Measurements from ENCODE around the gene EXOSC10. TPM values are rescaled to one million over a fixed set of nuclear protein-coding genes. Genes with fewer than 3 reads are reported as not detected.

The EXOSC10 gene
- polyA plus RNA-seq, 1 experiment, result 72.1 TPM

GRCh38 chr1:11143907-11144306 is 44.2 kb upstream of the EXOSC10 start:
- H3K36me3 ChIP-seq (ENCODE audit: control insufficient read depth, insufficient read depth, low read length), result peaks cover 7% of the 10 kb centered on the region
- no peaks in the 10 kb centered on the region for H3K27me3 ChIP-seq (ENCODE audit: control insufficient read depth, insufficient read depth, low read length)
- CTCF ChIA-PET, result interaction anchor here (0.7 kb wide), 1 partner anchor 22 kb away, joined by 3 read pairs; no protein-coding TSS in a partner anchor
- DNase-seq (ENCODE audit: low read depth), result no peak
- TF ChIP-seq CTCF (IDR thresholded peaks at IDR 0.05; ENCODE audit: insufficient read depth, low read depth, low read length), result no peak
- POLR2A ChIA-PET, result no interaction called here
- H3K4me3 ChIP-seq (ENCODE audit: low read depth, low read length), result no peak overlapping the region

- POLR2A ChIA-PET, result no interaction called here
- CTCF ChIA-PET, result no interaction called here
Measured at GRCh38 chr1:11143401-11143800, 43.7 kb upstream of the EXOSC10 start.

GRCh38 chr1:11142618-11143391 is 43.1 kb upstream of the EXOSC10 start:
- ChIA-PET CTCF (no interaction called here), POLR2A (no interaction called here)
- DNase-seq (ENCODE audit: low read depth), result no peak
- Histone ChIP-seq H3K4me3 (ENCODE audit: low read depth, low read length) (no peak overlapping the region), H3K27me3 (ENCODE audit: control insufficient read depth, insufficient read depth, low read length) (no peaks in the 10 kb centered on the region), H3K36me3 (ENCODE audit: control insufficient read depth, insufficient read depth, low read length) (peaks cover 8% of the 10 kb centered on the region)
- TF ChIP-seq CTCF (IDR thresholded peaks at IDR 0.05; ENCODE audit: insufficient read depth, low read depth, low read length), result no peak

More at GRCh38 chr1:11143401-11143800, 43.7 kb upstream of the EXOSC10 start:
- no peak for DNase-seq (ENCODE audit: low read depth)
- Histone ChIP-seq H3K4me3 (ENCODE audit: low read depth, low read length) (no peak overlapping the region), H3K36me3 (ENCODE audit: control insufficient read depth, insufficient read depth, low read length) (peaks cover 7% of the 10 kb centered on the region), H3K27me3 (ENCODE audit: control insufficient read depth, insufficient read depth, low read length) (no peaks in the 10 kb centered on the region)
- no peak for TF ChIP-seq CTCF (IDR thresholded peaks at IDR 0.05; ENCODE audit: insufficient read depth, low read depth, low read length)

- no peak for TF ChIP-seq CTCF (IDR thresholded peaks at IDR 0.05; ENCODE audit: insufficient read depth, low read depth, low read length)
- ChIA-PET POLR2A (no interaction called here), CTCF (no interaction called here)
- no peaks in the 10 kb centered on the region for H3K27me3 ChIP-seq (ENCODE audit: control insufficient read depth, insufficient read depth, low read length)
- peaks cover 5% of the 10 kb centered on the region for H3K36me3 ChIP-seq (ENCODE audit: control insufficient read depth, insufficient read depth, low read length)
- H3K4me3 ChIP-seq (ENCODE audit: low read depth, low read length), result no peak overlapping the region
- no peak for DNase-seq (ENCODE audit: low read depth)
Measured at GRCh38 chr1:11138952-11139351, 39.3 kb upstream of the EXOSC10 start.

- no peak for TF ChIP-seq CTCF (IDR thresholded peaks at IDR 0.05; ENCODE audit: insufficient read depth, low read depth, low read length)
- ChIA-PET POLR2A (no interaction called here), CTCF (no interaction called here)
- no peak for DNase-seq (ENCODE audit: low read depth)
- no peaks in the 10 kb centered on the region for H3K27me3 ChIP-seq (ENCODE audit: control insufficient read depth, insufficient read depth, low read length)
- H3K36me3 ChIP-seq (ENCODE audit: control insufficient read depth, insufficient read depth, low read length), result peaks cover 3% of the 10 kb centered on the region
- H3K4me3 ChIP-seq (ENCODE audit: low read depth, low read length), result no peak overlapping the region
Measured at GRCh38 chr1:11138029-11138428, 38.4 kb upstream of the EXOSC10 start.

Measured in BJ (cell line).